Hippocampal formation (tissue), 2 donors: ENCODE data around the gene SLC10A7.

Source experiments
- DNase-seq, 2 donors: peaks; one replicate each; lab custom pipeline; 2025; lab: John Stamatoyannopoulos, UW

The SLC10A7 gene

DNA sequence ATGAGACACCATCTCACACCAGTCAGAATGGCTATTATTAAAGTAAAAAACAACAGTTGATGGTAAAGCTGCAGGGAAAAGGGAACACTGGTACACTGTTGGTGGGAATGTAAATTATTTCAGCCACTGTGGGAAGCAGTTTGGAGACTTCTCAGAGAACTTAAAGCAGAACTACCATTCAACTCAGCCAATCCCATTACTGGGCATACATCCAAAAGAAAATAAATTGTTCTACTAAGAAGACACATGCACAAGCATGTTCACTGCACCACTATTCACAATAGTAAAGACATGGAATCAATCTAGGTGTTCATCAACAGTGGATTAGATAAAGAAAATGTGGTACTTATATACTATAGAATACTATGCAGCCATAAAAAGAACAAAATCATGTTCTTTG, 172.4 kb downstream of the SLC10A7 start:
- DNase-seq, result no peak

- no peak for DNase-seq
These were observed 173.9 kb downstream of the SLC10A7 start for GRCh38 chr4:146347822-146348221.

GRCh38 chr4:146346276-146346675, 175.5 kb downstream of the SLC10A7 start:
- no peak for DNase-seq

GRCh38 chr4:146343776-146344175, 178.0 kb downstream of the SLC10A7 start:
- no peak for DNase-seq

- DNase-seq, result no peak
These were observed 178.5 kb downstream of the SLC10A7 start for GRCh38 chr4:146343199-146343598.

DNA sequence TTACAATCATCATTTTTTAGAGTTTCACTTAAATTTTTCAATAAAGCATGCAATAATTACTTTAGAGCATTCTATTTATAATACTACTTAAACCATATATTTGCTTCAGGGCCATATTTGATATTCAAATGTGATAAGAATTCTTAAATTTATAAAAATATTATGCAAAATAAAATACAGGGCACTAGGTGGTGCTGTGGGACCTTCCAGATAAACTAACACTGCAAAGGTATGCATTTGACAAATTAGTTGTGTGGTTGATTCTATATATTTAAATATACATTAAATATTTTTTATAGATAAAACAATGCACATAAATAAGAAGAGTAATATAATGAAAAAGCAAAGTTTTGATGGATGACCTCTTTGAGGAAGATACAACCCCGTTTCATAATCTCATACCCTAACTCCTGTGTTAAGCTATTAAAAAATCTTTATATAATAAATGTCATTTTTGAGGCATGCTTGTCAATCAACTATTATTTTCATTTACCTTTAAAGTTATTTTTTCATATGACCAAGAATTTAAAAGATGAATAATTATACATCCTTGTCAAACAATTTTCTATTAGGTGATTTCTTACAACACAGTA, 179.0 kb downstream of the SLC10A7 start:
- DNase-seq, result peak in 1 of 2 donors; percentile 18

- DNase-seq, result peak in 1 of 2 donors; percentile 35
These were observed 180.9 kb downstream of the SLC10A7 start for GRCh38 chr4:146340798-146341197.

DNA sequence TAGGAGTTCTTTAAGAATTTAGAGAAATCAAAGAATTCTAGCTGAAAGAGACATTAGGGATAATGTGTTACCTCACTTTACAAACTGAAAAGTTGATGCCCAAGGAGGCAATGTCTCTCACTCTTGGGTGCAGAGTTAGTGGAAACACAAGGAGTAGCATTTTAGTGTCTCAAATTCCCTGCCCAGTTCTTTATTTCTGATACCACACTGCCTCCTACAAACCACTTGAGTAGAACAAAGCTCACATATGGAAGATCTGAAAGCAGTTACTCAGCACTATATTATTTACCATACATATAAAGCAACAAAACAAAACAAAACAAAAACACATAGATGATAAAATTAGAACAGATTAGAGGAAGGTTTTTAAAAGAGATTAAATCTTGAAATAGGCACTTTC, 183.2 kb downstream of the SLC10A7 start:
- no peak for DNase-seq

GRCh38 chr4:146336410-146336807, 185.3 kb downstream of the SLC10A7 start:
- DNase-seq, result no peak

GRCh38 chr4:146335763-146336409, 185.9 kb downstream of the SLC10A7 start:
- DNase-seq, result no peak

- no peak for DNase-seq
These were observed 186.8 kb downstream of the SLC10A7 start for GRCh38 chr4:146334862-146335449.

- DNase-seq, result no peak
These were observed 187.9 kb downstream of the SLC10A7 start for GRCh38 chr4:146333895-146334262.

- no peak for DNase-seq
These were observed 188.4 kb downstream of the SLC10A7 start for GRCh38 chr4:146333187-146333894.

DNA sequence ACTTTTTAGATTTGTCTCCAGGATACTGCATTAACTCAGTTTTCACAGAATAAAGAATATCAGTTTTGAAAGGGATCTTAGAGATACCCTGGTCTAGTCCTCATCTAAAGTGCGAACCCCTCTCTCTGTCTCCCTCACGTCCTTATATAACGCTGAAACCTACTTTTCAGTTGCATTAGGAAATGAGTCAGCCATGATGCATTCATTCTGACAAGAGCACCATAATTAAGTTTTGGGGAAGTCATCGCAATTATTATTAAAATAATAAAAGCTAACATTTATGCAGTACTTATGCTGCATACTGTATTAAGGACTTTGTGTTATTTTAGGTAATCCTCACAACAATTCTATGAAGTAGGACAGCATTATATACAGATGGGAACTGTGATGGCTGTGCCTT, 191.3 kb downstream of the SLC10A7 start:
- no peak for DNase-seq

GRCh38 chr4:146329050-146329716, 192.6 kb downstream of the SLC10A7 start:
- DNase-seq, result no peak

DNA sequence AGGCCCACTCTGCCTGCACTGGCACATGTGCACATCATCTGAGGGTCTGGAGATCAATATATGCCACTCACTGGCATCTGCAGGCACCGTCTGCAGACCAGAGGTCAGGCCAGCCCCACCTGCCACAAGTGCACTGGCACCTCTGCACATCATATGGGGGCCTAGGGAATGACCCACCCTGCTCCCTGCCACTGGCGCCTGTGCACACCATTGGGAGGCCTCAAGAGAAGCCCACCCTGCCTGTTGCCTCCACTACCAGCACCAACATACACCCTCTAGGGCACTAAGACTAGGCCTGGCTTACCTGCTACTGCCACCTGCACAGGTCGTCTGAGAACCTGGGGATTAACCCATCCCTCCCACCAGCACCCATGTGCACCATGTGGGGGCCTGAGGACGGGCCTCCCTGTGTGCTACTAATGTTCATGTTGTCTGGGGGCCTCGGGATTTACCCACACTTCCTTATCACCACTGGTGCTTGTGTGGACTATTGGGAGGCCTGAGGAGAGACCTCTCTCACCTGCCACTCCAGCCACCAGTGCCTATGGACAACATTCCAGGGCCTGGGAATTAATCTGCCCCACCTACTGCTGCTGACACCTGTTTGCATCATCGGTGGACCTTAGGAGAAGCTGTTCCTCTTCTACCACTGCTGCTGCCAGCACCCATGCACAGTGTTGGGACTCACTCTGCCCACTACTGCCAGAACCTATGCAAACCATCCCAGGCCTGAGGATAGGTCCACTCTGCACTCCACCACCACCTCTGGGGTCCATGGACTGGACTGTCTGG, 193.7 kb downstream of the SLC10A7 start:
- no peak for DNase-seq

DNA sequence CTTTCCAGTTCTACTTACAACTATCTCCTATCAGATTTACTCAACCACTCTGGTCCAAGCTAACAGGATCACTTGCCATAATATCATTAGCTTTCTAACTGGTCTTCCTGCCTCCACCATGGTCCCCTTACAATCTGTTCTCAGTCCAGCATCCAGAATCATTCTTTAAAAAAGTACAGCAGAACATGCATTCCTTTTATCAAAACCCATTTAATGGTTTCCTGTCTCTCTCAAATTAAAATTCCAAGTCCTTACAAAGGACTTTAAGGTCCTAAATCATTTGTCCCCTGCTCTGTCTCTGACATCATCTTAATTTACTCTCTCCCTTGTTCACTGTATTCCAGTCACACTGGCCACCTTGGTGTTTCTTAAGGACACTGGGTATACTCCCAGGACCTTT, 202.8 kb downstream of the SLC10A7 start:
- DNase-seq, result no peak

DNA sequence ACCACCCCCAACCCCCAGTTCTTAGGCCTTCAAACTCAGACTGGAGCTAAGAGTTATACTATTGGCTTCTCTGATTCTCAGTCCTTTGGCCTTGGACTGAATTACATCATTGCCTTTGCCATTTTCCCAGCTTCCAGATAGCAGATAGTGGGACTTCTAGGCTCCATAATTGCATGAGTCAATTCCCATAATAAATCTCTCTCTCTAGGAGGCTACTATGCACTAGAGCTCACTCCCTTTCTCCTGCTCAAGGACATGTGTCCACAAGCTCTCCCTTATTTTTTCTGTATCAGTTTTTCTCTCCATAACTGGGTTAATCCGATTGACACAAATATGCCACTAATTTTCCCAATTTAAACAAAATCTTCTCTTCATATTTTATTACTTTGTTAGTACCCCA, 204.0 kb downstream of the SLC10A7 start:
- DNase-seq, result no peak

- no peak for DNase-seq
These were observed 206.6 kb downstream of the SLC10A7 start for GRCh38 chr4:146315184-146315583.

- DNase-seq, result no peak
These were observed 210.3 kb downstream of the SLC10A7 start for GRCh38 chr4:146311238-146311970.
